Measurements from ENCODE around the gene GRM5. TPM values are rescaled to one million over a fixed set of nuclear protein-coding genes. Genes with fewer than 3 reads are reported as not detected.
"Not testable (repeated sequence)": the region's sequence is repeated elsewhere in the genome, so short reads cannot be mapped to it uniquely, and the experiment has no call there.

The GRM5 gene
- total RNA-seq, 2 donors from 2014 or later, result not detected

DNA sequence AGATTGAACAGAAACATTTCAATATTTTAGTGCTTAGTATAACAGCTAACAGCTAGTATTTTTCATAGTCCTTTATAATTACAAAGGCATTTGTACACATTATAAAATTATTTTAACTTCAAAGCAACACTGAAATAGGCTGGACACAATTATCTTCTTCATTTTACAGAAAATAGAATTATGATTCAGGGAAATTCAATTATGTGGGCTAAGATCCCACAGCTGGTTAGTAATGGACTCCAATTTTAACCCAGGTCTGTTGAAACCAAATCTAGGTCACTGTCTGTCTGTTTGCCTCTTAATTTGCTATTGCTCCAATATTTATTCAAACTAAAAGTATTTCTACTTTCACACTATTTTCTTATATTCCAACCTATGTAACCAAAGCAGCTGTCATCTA is 574.1 kb downstream of the GRM5 start:
- Mint-ChIP-seq H3K4me1 (ENCODE audit: low read depth) (peaks cover 8% of the 10 kb centered on the region), H3K9me3 (peaks cover 0 to 3% of the 10 kb centered on the region in 2 donors), H3K36me3 (ENCODE audit: insufficient read depth in 2 of 2) (no peaks in the 10 kb centered on the region), H3K27me3 (ENCODE audit: low read depth) (no peaks in the 10 kb centered on the region), H3K27ac (no peak overlapping the region), H3K4me3 (no peak overlapping the region)
- no peak for ATAC-seq (replicated peaks in 1 of 2)
- DNase-seq, result no peak

DNA sequence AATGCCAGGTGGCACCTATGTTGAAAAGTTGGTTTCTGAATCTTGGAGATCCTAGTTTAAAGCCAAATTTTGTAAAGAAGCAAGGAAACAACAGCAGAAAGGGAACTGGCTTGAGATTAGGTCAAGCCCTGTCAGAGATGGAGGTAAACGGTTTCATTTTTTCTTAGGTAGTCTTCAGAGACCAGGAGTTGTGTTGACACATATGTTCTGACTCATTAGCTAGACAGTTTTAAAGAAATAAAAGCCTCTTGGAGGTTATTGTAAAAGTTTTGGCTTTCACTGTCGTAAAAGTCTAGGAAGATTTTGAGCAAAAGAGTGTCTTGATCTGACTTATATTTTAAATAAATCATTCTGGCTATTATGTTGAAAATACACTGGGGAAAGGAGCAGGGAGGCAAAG is 576.8 kb downstream of the GRM5 start:
- no peak overlapping the region for H3K4me3 Mint-ChIP-seq
- H3K27me3 Mint-ChIP-seq (ENCODE audit: low read depth), result peaks cover 7% of the 10 kb centered on the region
- ATAC-seq (replicated peaks in 1 of 2) (no peak), DNase-seq (no peak)
- H3K4me1 Mint-ChIP-seq (ENCODE audit: low read depth), result peaks cover 15% of the 10 kb centered on the region
- H3K9me3 Mint-ChIP-seq, result peaks cover 0 to 3% of the 10 kb centered on the region in 2 donors
- no peaks in the 10 kb centered on the region for H3K36me3 Mint-ChIP-seq (ENCODE audit: insufficient read depth in 2 of 2)
- no peak overlapping the region for H3K27ac Mint-ChIP-seq

DNA sequence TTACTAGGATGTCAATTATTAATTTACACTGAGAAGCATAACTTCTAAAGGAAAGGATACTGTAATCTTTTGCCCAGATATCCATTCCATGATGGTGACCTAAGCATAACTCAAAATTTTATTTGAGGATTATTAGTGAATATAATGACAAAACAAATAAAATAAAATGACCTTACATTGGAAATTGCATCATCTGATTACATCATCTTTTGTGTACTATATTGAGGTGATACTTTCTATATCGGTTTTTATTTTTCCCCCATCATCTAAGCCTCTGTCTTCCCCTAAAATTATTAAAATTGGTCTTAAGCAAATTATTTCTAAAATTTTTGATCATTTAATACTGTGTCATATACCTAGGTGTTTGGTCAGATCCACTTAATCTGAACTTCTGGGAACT is 578.1 kb downstream of the GRM5 start:
- Mint-ChIP-seq H3K27me3 (ENCODE audit: low read depth) (peaks cover 7% of the 10 kb centered on the region), H3K4me3 (no peak overlapping the region), H3K9me3 (peaks cover 0 to 3% of the 10 kb centered on the region in 2 donors), H3K27ac (no peak overlapping the region), H3K36me3 (ENCODE audit: insufficient read depth in 2 of 2) (no peaks in the 10 kb centered on the region), H3K4me1 (ENCODE audit: low read depth) (peaks cover 15% of the 10 kb centered on the region)
- DNase-seq (no peak), ATAC-seq (replicated peaks in 1 of 2) (no peak)

DNA sequence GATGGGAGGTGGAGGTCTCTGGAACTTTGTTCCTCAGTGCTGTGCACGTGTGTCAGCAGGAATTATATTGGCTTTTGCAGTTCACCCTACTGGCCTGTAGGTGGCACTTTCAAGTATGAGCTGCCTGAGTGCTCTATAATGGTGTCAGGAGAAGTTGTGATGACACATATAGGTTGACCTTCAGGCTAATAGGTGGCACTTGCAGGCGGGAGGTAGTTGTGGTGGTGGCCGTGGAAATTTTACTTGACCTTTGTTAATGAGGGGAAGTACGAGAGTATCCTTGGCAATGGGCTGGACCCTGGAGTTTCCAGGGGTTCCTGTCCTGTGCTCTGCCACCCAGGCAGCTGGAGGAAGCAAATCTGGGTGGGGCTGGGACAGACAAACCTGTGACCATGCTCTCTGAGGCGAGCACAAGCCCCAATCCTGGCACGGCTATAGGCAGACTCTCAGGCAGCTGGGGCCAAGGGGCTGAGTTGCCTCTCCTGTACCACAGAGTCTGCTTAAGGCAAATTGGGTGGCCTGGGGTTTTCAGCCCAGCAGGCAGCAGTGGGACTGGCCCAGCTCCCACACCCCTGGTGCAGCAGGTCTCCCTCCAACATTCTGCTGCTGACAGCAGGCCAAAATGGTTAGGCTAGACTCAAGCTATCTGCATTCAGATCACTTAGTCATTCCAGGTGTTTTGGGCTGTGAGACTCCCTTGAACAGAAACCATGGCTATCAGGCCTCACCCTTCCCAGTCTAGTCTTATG is 580.7 kb downstream of the GRM5 start:
- Mint-ChIP-seq H3K36me3 (ENCODE audit: insufficient read depth in 2 of 2) (no peaks in the 10 kb centered on the region), H3K27me3 (ENCODE audit: low read depth) (peaks cover 7% of the 10 kb centered on the region), H3K9me3 (no peaks in the 10 kb centered on the region), H3K4me1 (ENCODE audit: low read depth) (peaks cover 15% of the 10 kb centered on the region), H3K4me3 (no peak overlapping the region), H3K27ac (no peak overlapping the region)
- peak; percentile 30 to 45 for DNase-seq
- peak; percentile 71 to 77 for ATAC-seq (replicated peaks in 1 of 2)

DNA sequence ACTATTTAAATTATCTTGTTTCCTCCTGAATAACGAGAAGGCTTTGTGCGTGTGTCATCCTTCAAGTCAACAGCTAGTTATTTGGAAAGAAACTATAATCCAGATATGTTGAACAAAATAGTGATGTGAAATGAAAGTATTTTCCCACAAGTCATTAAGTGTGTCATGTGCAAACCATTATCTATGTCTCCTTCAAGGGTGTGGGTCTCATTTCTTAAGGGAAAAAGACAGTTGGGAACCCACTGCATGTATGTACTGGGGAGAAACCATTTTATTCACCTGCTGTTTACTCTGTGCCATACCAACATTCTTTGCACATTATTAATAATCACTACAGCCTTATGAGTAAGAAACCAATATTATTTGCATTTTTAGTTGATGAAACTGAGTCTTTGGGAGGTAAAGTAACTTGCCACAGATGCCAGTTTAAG is 582.9 kb downstream of the GRM5 start:
- ATAC-seq (replicated peaks in 1 of 2) (no peak), DNase-seq (no peak)
- H3K36me3 Mint-ChIP-seq (ENCODE audit: insufficient read depth in 2 of 2), result no peaks in the 10 kb centered on the region
- no peak overlapping the region for H3K27ac Mint-ChIP-seq
- H3K4me1 Mint-ChIP-seq (ENCODE audit: low read depth), result peaks cover 6% of the 10 kb centered on the region
- peaks cover 7% of the 10 kb centered on the region for H3K27me3 Mint-ChIP-seq (ENCODE audit: low read depth)
- H3K4me3 Mint-ChIP-seq, result no peak overlapping the region
- no peaks in the 10 kb centered on the region for H3K9me3 Mint-ChIP-seq

DNA sequence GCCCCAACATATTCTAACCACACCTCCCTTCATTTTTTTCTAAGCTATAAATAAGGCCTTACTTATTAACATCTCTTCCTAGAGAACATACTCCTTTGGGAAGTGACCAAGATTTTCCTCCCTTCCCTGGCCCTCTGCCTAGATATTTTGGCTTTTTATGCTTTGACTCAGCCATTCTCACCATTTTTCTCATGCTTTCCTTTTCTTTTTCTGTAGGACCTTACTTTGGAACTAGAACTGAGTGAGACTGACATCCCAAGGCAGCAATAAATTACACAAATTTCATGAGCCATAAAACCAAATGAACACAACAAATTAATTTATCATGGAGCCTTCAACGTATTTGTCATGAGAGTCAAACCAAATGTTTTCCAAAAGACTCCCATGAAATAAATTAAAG is 585.6 kb downstream of the GRM5 start:
- H3K27ac Mint-ChIP-seq, result no peak overlapping the region
- ATAC-seq (replicated peaks in 1 of 2), result no peak
- no peaks in the 10 kb centered on the region for H3K9me3 Mint-ChIP-seq
- H3K36me3 Mint-ChIP-seq (ENCODE audit: insufficient read depth in 2 of 2), result no peaks in the 10 kb centered on the region
- no peaks in the 10 kb centered on the region for H3K4me1 Mint-ChIP-seq (ENCODE audit: low read depth)
- DNase-seq, result no peak
- no peaks in the 10 kb centered on the region for H3K27me3 Mint-ChIP-seq (ENCODE audit: low read depth)
- H3K4me3 Mint-ChIP-seq, result no peak overlapping the region

DNA sequence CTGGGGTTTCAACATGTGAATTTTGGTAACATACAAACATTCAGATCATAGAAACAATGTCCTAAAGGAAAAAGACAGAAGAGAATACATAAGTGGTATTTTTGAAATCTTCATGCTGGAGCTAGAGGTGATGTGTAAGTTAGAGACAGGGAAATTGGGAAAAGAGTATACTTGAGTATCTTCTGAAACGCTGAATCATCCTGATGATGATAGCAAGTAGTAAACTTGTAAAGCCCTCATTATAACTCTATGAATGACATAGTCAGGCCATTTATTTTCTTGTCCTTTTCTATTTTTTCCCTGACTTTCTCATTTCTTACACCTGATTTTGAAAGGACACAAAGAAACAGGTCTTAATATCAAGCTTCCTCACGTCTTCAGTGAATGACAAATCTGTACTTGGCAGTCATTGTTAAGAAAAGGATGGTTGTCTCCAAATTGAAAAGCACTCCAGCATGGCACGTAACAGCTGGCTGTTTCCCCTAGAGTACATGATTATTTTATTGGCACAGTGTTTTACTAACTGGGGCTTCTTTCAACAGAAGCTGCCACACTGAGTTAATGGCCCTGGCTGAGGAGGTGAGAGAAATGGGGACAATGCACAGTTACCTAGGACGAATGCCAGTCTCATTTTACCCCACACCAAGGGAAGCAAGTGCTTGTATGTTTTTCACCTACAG is 587.5 kb downstream of the GRM5 start:
- H3K9me3 Mint-ChIP-seq, result no peaks in the 10 kb centered on the region
- no peak overlapping the region for H3K27ac Mint-ChIP-seq
- H3K36me3 Mint-ChIP-seq (ENCODE audit: insufficient read depth in 2 of 2), result no peaks in the 10 kb centered on the region
- H3K4me3 Mint-ChIP-seq, result no peak overlapping the region
- ATAC-seq (replicated peaks in 1 of 2) (no peak), DNase-seq (no peak)
- H3K4me1 Mint-ChIP-seq (ENCODE audit: low read depth), result no peaks in the 10 kb centered on the region
- H3K27me3 Mint-ChIP-seq (ENCODE audit: low read depth), result no peaks in the 10 kb centered on the region

DNA sequence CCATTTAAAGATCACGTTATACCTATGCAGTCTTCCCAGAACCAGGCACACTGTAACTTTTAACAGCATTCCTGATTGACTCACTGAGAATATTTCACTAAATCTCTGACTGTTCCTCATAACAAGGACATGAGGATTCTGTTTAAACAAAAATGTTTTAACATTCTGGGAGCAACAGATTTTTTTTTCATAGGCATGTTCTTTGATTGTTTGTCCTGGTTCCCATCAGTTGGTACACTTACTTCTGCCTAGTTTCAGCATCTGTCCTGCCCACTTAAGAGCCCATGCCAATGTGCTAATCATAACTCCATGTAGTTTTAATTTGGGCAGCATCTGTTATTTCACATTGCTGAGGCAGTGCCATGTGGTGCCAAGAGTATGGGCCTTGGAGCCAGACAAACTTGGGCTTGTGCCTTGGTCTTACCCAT is 589.8 kb downstream of the GRM5 start:
- no peak overlapping the region for H3K27ac Mint-ChIP-seq
- DNase-seq (no peak), ATAC-seq (replicated peaks in 1 of 2) (no peak)
- no peaks in the 10 kb centered on the region for H3K27me3 Mint-ChIP-seq (ENCODE audit: low read depth)
- no peaks in the 10 kb centered on the region for H3K9me3 Mint-ChIP-seq
- no peaks in the 10 kb centered on the region for H3K36me3 Mint-ChIP-seq (ENCODE audit: insufficient read depth in 2 of 2)
- H3K4me3 Mint-ChIP-seq, result no peak overlapping the region
- H3K4me1 Mint-ChIP-seq (ENCODE audit: low read depth), result no peaks in the 10 kb centered on the region

DNA sequence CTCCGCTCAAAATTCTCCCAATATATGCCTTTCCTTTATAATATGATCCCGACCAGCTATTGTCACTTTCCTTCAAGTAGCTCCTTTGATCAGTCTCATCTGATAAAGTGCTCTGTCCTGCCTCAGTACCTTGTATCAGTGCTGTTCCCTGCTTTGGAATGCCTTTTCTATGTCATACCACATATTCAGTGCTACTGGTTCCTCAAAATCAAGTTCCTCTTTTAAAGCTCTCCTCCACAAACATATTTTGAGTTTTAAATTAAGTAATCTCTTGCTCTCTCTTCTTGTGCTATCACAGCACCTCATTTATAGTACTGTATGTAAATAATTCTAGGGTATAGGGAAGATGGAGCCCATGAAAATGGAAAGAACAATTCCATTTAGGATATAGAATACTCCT is 591.1 kb downstream of the GRM5 start:
- Mint-ChIP-seq H3K9me3 (no peaks in the 10 kb centered on the region), H3K4me3 (no peak overlapping the region), H3K4me1 (ENCODE audit: low read depth) (no peaks in the 10 kb centered on the region), H3K27ac (no peak overlapping the region), H3K36me3 (ENCODE audit: insufficient read depth in 2 of 2) (no peaks in the 10 kb centered on the region), H3K27me3 (ENCODE audit: low read depth) (no peaks in the 10 kb centered on the region)
- ATAC-seq (replicated peaks in 1 of 2), result no peak
- DNase-seq, result no peak

DNA sequence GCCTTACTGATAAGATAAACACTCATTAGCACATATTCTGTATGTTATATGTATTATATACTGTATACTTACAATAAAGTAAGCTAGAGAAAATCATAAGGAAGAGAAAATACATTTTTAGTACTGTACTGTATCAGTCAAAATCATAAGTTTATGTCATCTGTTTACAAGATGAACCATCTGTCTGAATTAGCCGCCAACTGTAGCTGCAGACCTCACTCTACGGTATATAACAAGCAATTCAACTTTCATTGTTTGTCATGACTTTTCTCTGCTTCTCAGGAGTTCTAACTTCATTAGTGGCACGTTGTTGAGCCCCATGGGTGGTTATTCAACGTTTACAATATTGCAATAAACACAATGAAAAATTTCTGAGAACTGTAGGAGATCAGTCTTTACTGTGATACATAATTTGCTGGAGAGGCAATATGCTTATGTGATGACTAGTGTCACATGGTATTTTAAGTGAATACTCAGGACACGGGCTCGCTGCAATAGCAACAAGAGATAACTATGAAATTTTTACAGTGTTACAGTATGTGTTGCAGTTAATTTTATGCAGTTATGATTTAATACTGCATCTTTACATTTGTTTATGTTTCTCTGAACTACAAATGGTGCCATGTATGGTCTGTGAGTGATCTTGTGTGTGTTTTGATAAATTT is 596.1 kb downstream of the GRM5 start:
- H3K27ac Mint-ChIP-seq, result no peak overlapping the region
- DNase-seq (no peak), ATAC-seq (replicated peaks in 1 of 2) (no peak)
- H3K9me3 Mint-ChIP-seq, result no peaks in the 10 kb centered on the region
- peaks cover 0 to 2% of the 10 kb centered on the region in 2 donors for H3K36me3 Mint-ChIP-seq (ENCODE audit: insufficient read depth in 2 of 2)
- no peaks in the 10 kb centered on the region for H3K4me1 Mint-ChIP-seq (ENCODE audit: low read depth)
- no peaks in the 10 kb centered on the region for H3K27me3 Mint-ChIP-seq (ENCODE audit: low read depth)
- H3K4me3 Mint-ChIP-seq, result no peak overlapping the region

DNA sequence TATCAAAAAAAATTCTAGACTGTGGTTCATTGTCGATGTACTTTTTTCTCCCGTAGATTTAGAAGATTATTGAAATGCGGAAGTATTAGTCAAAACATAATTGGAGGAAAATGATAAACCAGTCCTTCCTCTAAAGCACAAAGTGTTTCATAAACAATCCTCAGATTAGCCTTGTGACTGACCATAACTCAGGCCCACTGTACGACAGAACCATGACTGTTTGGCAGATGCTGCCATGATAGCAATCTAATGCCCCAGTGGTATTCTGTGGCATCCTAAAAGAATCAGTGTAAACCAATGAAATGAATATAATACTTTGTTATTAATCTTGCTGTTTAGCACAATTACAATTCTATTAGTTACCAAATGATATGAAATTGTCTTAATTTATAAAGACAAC is 601.3 kb downstream of the GRM5 start:
- no peaks in the 10 kb centered on the region for H3K27me3 Mint-ChIP-seq (ENCODE audit: low read depth)
- ATAC-seq (replicated peaks in 1 of 2), result no peak
- H3K9me3 Mint-ChIP-seq, result peaks cover 2 to 13% of the 10 kb centered on the region in 2 donors
- no peaks in the 10 kb centered on the region for H3K4me1 Mint-ChIP-seq (ENCODE audit: low read depth)
- no peak overlapping the region for H3K4me3 Mint-ChIP-seq
- DNase-seq, result no peak
- H3K36me3 Mint-ChIP-seq (ENCODE audit: insufficient read depth in 2 of 2), result peaks cover 4 to 6% of the 10 kb centered on the region in 2 donors
- no peak overlapping the region for H3K27ac Mint-ChIP-seq

DNA sequence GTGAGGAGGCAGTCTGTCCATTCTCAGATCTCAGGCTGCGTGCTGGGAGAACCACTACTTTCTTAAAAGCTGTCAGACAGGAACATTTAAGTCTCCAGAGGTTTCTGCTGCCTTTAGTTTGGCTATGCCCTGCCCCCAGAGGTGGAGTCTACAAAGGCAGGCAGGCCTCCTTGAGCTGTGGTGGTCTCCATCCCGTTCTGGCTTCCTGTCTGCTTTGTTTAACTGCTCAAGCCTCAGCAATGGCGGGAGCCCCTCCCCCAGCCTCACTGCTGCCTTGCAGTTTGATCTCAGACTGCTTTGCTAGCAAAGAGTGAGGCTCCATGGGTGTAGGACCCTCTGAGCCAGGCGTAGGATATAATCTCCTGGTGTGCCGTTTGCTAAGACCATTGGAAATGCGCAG is 602.5 kb downstream of the GRM5 start:
- not testable (repeated sequence) for ATAC-seq (replicated peaks in 1 of 2); H3K27me3 Mint-ChIP-seq (ENCODE audit: low read depth); H3K36me3 Mint-ChIP-seq (ENCODE audit: insufficient read depth in 2 of 2); H3K4me1 Mint-ChIP-seq (ENCODE audit: low read depth); H3K4me3 Mint-ChIP-seq; H3K27ac Mint-ChIP-seq; DNase-seq
- peaks cover 4 to 16% of the 10 kb centered on the region in 2 donors for H3K9me3 Mint-ChIP-seq

DNA sequence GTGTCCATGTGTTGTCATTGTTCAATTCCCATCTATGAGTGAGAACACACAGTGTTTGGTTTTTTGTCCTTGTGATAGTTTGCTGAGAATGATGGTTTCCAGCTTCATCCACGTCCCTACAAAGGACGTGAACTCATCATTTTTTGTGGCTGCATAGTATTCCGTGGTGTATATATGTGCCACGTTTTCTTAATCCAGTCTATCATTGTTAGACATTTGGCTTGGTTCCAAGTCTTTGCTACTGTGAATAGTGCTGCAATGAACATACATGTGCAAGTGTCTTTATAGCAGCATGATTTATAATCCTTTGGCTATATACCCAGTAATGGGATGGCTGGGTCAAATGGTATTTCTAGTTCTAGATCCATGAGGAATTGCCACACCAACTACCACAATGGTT is 607.7 kb downstream of the GRM5 start:
- not testable (repeated sequence) for H3K36me3 Mint-ChIP-seq (ENCODE audit: insufficient read depth in 2 of 2); H3K4me1 Mint-ChIP-seq (ENCODE audit: low read depth)

More for the DNA sequence above, 607.7 kb downstream of the GRM5 start:
- peaks cover 4 to 16% of the 10 kb centered on the region in 2 donors for H3K9me3 Mint-ChIP-seq
- not testable (repeated sequence) for H3K27ac Mint-ChIP-seq; ATAC-seq (replicated peaks in 1 of 2); DNase-seq; H3K4me3 Mint-ChIP-seq; H3K27me3 Mint-ChIP-seq (ENCODE audit: low read depth)

Measured in activated T-cell treated with anti-CD3 and anti-CD28 coated beads, Interleukin-2, amount 50 U/mL, for 72 hours (primary cell).